Gastroesophageal sphincter (tissue), 3 donors: ENCODE data around the gene ARPC5.

Experiments used
- CTCF ChIP-seq, 4 experiments: fragments of 200-600 bp in 2 of 4; fragments of 450-650 bp in 2 of 4; sonication (generic) in 1 of 4; IDR thresholded peaks; one replicate each; pipeline ENCODE4 v1.5.1; 2017 to 2019; ENCODE audit warnings: antibody characterized with exemption in 4 of 4, mild to moderate bottlenecking in 2 of 4, moderate library complexity in 2 of 4
- POLR2A ChIP-seq, 2 donors: fragments of 450-650 bp; IDR thresholded peaks; one replicate each; pipeline ENCODE4 v1.6.1; 2017; ENCODE audit warnings: antibody characterized with exemption in 2 of 2, mild to moderate bottlenecking in 2 of 2, moderate library complexity in 1 of 2

- TF ChIP-seq POLR2A (IDR thresholded peaks at IDR 0.05) (no peak), CTCF (IDR thresholded peaks at IDR 0.05) (no peak)
These were observed 25.7 kb downstream of the ARPC5 start for GRCh38 chr1:183609759-183610452.
